Measurements from ENCODE around the gene SRXN1. TPM values are rescaled to one million over a fixed set of nuclear protein-coding genes. Genes with fewer than 3 reads are reported as not detected.
"Not testable (repeated sequence)": the region's sequence is repeated elsewhere in the genome, so short reads cannot be mapped to it uniquely, and the experiment has no call there.

Gene SRXN1
- total RNA-seq, 2 experiments from 2014 or later, result 12.6 to 13.5 TPM

DNA sequence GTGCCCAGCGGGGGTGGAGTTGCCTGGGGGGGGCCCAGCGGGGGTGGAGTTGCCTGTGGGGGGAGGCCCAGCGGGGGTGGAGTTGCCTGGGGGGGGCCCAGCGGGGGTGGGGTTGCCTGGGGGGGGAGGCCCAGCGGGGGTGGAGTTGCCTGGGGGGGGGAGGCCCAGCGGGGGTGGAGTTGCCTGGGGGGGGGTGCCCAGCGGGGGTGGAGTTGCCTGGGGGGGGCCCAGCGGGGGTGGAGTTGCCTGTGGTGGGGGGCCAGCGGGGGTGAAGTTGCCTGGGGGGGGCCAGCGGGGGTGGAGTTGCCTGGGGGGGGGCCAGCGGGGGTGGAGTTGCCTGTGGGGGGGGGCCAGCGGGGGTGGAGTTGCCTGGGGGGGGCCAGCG lies 11.0 kb downstream of the SRXN1 start:
- CTCF ChIA-PET; DNase-seq; H3K36me3 Mint-ChIP-seq (ENCODE audit: low read depth); POLR2A ChIA-PET; H3K9me3 Mint-ChIP-seq (ENCODE audit: low read depth); H3K4me3 Mint-ChIP-seq; H3K27ac Mint-ChIP-seq; ATAC-seq; intact Hi-C loops (cut with DNase I, micrococcal nuclease): not testable (repeated sequence)
- H3K4me1 Mint-ChIP-seq, result peaks cover 10% of the 10 kb centered on the region
- H3K27me3 Mint-ChIP-seq, result peaks cover 13% of the 10 kb centered on the region

DNA sequence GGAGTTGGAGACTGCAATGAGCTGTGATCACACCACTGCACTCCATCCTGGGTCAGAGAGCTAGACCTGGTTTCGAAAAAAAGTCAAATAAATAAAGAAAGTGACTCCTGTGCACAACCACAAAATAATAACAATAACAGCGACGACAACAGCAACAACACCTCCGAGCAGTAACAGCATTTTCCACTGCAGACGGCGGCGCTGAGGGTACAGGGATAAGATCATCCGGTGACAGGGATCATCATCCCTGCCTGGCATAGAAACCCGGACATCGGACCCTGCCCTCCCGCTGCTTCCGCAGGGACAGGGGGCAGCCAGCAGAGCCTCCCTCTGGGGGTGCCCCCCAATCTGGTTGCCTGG lies 11.5 kb downstream of the SRXN1 start:
- no peaks in the 10 kb centered on the region for H3K36me3 Mint-ChIP-seq (ENCODE audit: low read depth)
- ATAC-seq (no peak), DNase-seq (no peak)
- peaks cover 10% of the 10 kb centered on the region for H3K4me1 Mint-ChIP-seq
- H3K4me3 Mint-ChIP-seq, result no peak overlapping the region
- ChIA-PET POLR2A (no interaction called here), CTCF (interaction anchor here (1.0 kb wide), 2 partner anchors 15 to 455 kb away, joined by 3 to 4 read pairs; no protein-coding TSS in a partner anchor)
- intact Hi-C loops (cut with DNase I, micrococcal nuclease), result no loop called here
- no peaks in the 10 kb centered on the region for H3K9me3 Mint-ChIP-seq (ENCODE audit: low read depth)
- H3K27ac Mint-ChIP-seq, result no peak overlapping the region
- H3K27me3 Mint-ChIP-seq, result peaks cover 13% of the 10 kb centered on the region

DNA sequence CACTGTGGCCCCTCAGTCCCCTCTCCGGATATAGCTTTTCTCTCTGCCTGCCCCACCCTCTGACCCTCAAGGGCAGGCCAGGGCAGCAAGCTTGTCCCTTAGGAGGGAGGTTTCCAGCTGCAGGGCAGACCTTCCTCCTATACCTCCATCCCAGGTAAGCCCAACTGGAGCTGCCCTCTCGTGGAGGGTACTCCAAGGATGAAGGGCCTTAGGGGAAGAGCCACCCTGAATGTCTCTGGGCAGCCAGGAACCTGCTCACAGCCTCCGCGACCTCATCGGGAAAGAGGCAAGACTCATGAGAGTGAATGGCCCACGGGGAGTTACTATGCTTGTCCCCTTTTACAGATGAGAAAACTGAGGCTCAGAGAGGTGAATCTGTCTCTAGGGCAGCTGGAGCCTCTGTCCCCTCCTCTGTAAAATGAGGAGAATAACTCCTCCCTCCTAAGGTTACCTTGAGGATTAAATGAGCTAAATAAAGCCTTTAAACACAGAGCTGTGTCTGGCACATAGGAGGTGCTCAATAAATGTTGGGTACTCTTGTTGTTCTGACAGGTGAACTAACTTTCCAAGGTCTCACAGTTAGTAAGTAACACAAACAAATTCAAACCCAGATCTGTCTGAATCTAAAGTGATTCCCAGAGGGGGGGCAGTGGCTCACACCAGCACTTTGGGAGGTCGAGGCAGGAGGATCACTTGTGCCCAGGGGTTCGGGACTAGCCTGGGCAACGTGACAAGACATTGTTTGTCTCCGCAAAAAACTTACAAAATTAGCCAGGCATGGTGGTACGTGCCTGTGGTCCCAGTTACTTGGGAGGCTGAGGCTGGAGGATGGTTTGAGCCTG lies 12.1 kb downstream of the SRXN1 start:
- Mint-ChIP-seq H3K9me3 (ENCODE audit: low read depth) (no peaks in the 10 kb centered on the region), H3K27ac (peak overlapping the region; percentile 25), H3K4me3 (no peak overlapping the region), H3K4me1 (peaks cover 10% of the 10 kb centered on the region), H3K36me3 (ENCODE audit: low read depth) (no peaks in the 10 kb centered on the region), H3K27me3 (peaks cover 13% of the 10 kb centered on the region)
- ChIA-PET POLR2A (no interaction called here), CTCF (interaction anchor here (0.7 to 1.0 kb wide), 3 partner anchors 16 to 455 kb away, joined by 3 to 4 read pairs (median 3); no protein-coding TSS in a partner anchor)
- DNase-seq, result no peak
- no peak for ATAC-seq
- intact Hi-C loops (cut with DNase I, micrococcal nuclease), result no loop called here

DNA sequence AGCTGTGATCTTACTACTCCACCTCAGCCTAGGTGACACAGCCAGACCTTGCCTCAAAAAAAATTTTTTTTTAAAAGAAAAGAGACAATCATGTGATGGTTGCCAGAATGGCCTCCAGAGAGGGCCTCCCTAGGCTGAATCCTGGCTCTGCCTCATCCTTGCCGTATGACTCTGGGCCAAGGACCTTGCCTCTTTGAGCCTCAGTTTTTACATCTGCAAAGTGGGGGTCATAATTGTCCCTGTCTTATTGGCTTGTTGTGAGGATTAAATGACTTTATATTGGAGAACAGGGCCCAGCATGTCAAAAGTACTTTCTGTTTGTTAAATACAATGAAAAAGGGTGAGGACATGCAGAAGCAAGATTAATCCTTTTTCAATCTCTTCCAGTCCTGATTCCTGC lies 14.4 kb downstream of the SRXN1 start:
- POLR2A ChIA-PET, result no interaction called here
- DNase-seq (no peak), ATAC-seq (no peak)
- Mint-ChIP-seq H3K27ac (no peak overlapping the region), H3K9me3 (ENCODE audit: low read depth) (no peaks in the 10 kb centered on the region), H3K4me3 (no peak overlapping the region), H3K4me1 (peaks cover 7% of the 10 kb centered on the region), H3K36me3 (ENCODE audit: low read depth) (no peaks in the 10 kb centered on the region), H3K27me3 (peaks cover 14% of the 10 kb centered on the region)
- intact Hi-C loops (cut with DNase I, micrococcal nuclease), result no loop called here
- CTCF ChIA-PET, result no interaction called here

DNA sequence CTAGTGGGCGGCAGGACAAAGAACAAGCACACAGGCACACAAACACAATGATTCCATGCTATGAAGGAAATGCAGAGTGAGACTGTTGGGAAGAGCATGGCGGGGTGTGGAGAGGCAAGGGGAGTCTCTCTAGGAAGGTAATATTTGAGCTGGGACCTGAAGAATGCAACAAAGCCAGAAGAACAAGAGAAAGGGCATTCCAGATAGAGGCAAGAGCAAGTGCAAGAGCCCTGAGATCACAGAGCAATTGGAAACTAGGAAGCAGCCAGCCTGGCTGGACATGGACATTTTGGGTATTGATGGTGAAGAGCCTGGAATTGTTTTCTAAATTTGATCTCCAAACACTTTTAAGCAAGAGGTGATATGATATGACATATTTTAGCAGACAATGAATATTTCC lies 15.4 kb downstream of the SRXN1 start:
- ChIA-PET CTCF (no interaction called here), POLR2A (no interaction called here)
- DNase-seq, result no peak
- intact Hi-C loops (cut with DNase I, micrococcal nuclease), result no loop called here
- H3K4me3 Mint-ChIP-seq, result no peak overlapping the region
- H3K9me3 Mint-ChIP-seq (ENCODE audit: low read depth), result no peaks in the 10 kb centered on the region
- ATAC-seq, result no peak
- no peak overlapping the region for H3K27ac Mint-ChIP-seq
- H3K36me3 Mint-ChIP-seq (ENCODE audit: low read depth), result no peaks in the 10 kb centered on the region
- peaks cover 10% of the 10 kb centered on the region for H3K27me3 Mint-ChIP-seq
- H3K4me1 Mint-ChIP-seq, result peaks cover 5% of the 10 kb centered on the region

DNA sequence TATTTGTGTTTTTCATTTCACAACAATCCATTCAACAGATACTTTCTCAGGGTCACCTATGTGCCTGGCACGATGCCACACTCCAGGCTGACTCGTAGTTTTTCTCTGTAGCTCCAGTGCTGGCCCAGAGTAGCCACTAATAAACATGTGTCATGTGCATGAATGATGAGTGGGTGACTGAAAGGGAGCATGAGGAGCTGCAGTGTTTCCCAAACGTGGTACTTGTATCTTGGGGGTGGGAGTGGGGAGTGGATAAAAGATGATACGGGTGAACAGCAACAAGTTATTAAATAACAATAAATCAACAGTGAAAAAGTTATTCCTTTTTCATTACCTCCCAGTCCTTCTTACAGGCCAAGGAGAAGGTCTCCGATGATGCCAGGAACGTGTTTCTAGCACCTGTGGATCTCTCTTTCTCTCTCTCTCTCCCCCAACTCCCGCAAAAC lies 17.1 kb downstream of the SRXN1 start:
- Mint-ChIP-seq H3K4me1 (no peaks in the 10 kb centered on the region), H3K27me3 (peaks cover 9% of the 10 kb centered on the region), H3K9me3 (ENCODE audit: low read depth) (no peaks in the 10 kb centered on the region), H3K27ac (no peak overlapping the region), H3K4me3 (no peak overlapping the region), H3K36me3 (ENCODE audit: low read depth) (no peaks in the 10 kb centered on the region)
- ATAC-seq (no peak), DNase-seq (no peak)
- CTCF ChIA-PET, result interaction anchor here (0.6 to 1.2 kb wide), 2 partner anchors 10 to 52 kb away, joined by 4 to 9 read pairs; no protein-coding TSS in a partner anchor
- intact Hi-C loops (cut with DNase I, micrococcal nuclease), result no loop called here
- POLR2A ChIA-PET, result no interaction called here

DNA sequence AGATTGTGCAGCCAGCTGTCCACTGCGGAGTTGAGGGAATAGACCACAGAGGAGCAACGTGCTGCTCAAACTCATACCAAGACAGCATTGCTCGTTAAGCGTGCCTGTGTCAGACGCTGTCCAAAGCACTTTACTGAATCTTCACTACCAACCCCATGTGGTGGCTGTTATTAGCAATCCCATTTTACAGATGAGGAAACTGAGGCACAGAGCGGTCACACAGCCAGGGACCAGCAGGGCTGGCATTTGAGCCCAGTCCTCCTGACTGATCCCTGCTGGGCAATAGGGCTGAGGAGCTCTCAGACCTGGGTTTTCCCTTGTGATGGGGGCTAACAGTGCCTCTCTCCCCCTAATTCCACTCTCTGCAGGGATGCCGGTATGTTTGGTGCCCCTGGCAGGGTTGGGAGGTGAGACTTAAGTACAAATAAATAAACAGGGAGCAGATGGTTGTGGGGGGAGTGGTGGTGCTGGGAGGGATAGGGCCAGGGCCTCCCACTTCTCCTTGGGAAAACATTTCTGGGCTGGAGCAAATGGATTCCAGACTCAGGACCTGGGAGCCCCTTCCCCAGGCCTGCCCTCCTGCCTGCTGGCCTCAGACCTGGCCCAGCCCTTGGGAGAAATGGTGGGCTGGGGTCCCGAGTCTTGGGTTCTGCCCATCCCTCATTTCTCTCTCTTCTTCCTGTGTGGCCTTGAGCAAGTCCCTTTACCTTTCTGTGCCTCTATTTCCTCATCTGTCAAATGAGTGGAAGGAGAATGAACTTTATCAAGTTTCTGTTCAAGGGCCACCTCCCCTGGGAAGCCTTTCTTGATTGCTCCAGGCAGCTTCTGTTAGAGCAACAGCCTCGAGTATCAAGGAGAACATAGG lies 17.7 kb downstream of the SRXN1 start:
- H3K9me3 Mint-ChIP-seq (ENCODE audit: low read depth), result no peaks in the 10 kb centered on the region
- intact Hi-C loops (cut with DNase I, micrococcal nuclease), result no loop called here
- no peak overlapping the region for H3K4me3 Mint-ChIP-seq
- no peaks in the 10 kb centered on the region for H3K36me3 Mint-ChIP-seq (ENCODE audit: low read depth)
- no peak for ATAC-seq
- CTCF ChIA-PET, result interaction anchor here (0.6 to 1.2 kb wide), 2 partner anchors 11 to 51 kb away, joined by 4 to 9 read pairs; no protein-coding TSS in a partner anchor
- H3K27me3 Mint-ChIP-seq, result peaks cover 9% of the 10 kb centered on the region
- POLR2A ChIA-PET, result no interaction called here
- no peak overlapping the region for H3K27ac Mint-ChIP-seq
- no peaks in the 10 kb centered on the region for H3K4me1 Mint-ChIP-seq
- no peak for DNase-seq

DNA sequence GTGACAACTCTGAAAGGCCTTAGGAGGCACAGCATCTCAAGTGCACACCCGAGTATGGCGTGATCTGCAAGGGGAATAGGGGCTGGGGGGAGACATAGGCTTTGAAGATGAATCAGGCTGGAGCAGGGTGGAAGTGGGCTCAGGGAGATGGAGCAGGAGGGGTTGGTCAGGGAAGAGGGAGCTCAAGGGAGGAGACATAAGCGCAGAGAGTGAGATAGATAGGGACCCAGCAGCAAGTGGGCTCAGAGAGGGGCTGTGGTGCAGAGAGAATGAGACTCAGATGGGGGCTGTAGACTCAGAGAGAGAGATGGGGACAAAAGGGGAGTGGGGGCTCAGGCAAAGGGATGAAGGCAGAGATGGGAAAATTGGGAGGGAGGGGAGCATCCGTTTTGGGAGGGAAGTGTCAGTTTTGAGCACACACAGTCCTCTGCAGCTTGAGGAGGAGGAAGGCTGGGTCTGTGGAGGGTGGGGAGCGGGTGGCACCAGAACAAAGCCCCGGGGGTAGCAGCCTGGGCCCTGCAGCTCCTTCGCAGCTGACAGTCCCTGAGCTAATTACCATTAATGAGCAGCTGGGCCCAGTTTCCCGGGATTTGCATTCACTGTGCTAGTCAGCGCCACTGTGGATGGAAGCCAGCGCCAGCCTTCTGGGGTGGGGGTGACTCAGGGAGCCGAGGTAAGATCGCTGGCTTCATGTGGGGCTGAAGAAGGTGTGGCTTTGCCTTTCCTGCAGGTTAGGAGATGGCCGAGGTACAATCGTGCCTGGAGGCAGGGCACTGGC lies 18.7 kb downstream of the SRXN1 start:
- ChIA-PET CTCF (no interaction called here), POLR2A (no interaction called here)
- intact Hi-C loops (cut with DNase I, micrococcal nuclease), result no loop called here
- ATAC-seq, result no peak
- DNase-seq, result no peak
- Mint-ChIP-seq H3K36me3 (ENCODE audit: low read depth) (no peaks in the 10 kb centered on the region), H3K4me3 (no peak overlapping the region), H3K27ac (no peak overlapping the region), H3K4me1 (no peaks in the 10 kb centered on the region), H3K27me3 (peaks cover 9% of the 10 kb centered on the region), H3K9me3 (ENCODE audit: low read depth) (no peaks in the 10 kb centered on the region)

DNA sequence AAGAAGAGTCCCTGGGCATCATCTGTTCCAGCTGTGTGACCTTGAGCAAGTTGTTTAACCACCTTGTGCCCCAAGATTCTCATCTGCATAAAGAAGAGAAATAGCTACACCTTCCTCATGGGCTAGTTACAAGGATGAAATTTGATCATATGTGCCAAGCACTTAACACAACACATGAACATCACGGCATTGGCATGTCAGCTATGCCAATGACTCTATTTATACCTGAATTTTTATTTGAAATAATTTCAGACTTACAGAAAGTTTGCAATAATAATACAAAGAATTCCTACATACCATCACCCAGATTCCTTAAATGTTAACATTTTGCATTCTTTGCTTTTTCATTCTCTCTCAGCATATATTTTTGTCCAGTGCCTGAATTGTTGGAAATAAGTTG lies 21.9 kb downstream of the SRXN1 start:
- Mint-ChIP-seq H3K36me3 (ENCODE audit: low read depth) (no peaks in the 10 kb centered on the region), H3K9me3 (ENCODE audit: low read depth) (no peaks in the 10 kb centered on the region), H3K4me3 (no peak overlapping the region), H3K4me1 (no peaks in the 10 kb centered on the region), H3K27ac (no peak overlapping the region), H3K27me3 (peaks cover 5% of the 10 kb centered on the region)
- DNase-seq (no peak), ATAC-seq (no peak)
- intact Hi-C loops (cut with DNase I, micrococcal nuclease), result no loop called here
- CTCF ChIA-PET, result interaction anchor here (1.9 kb wide), 1 partner anchor 14 kb away, joined by 15 read pairs; no protein-coding TSS in a partner anchor
- POLR2A ChIA-PET, result no interaction called here

DNA sequence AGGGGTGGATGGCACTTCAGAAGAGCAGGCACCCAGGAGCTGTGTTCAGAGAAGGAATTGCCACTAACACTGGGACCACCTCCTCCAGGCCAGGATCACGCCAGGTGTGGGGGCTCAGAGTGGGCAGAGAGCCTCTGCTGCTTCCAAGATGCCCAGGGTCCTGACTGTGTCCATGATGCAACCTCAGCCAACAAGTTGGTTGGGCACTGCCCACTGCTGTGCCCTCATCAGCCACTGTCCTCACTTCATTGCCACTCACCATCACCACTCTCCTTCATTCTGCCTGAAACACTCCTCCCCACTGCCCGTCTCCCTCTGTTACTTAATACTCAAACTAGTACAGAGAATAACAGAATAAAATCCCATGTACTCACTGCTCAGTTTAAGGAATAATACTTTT lies 26.4 kb downstream of the SRXN1 start:
- Mint-ChIP-seq H3K9me3 (ENCODE audit: low read depth) (peaks cover 2% of the 10 kb centered on the region), H3K27me3 (peaks cover 11% of the 10 kb centered on the region), H3K4me1 (no peaks in the 10 kb centered on the region), H3K36me3 (ENCODE audit: low read depth) (no peaks in the 10 kb centered on the region), H3K27ac (no peak overlapping the region), H3K4me3 (no peak overlapping the region)
- no peak for ATAC-seq
- POLR2A ChIA-PET, result no interaction called here
- no peak for DNase-seq
- CTCF ChIA-PET, result no interaction called here
- intact Hi-C loops (cut with DNase I, micrococcal nuclease), result no loop called here

DNA sequence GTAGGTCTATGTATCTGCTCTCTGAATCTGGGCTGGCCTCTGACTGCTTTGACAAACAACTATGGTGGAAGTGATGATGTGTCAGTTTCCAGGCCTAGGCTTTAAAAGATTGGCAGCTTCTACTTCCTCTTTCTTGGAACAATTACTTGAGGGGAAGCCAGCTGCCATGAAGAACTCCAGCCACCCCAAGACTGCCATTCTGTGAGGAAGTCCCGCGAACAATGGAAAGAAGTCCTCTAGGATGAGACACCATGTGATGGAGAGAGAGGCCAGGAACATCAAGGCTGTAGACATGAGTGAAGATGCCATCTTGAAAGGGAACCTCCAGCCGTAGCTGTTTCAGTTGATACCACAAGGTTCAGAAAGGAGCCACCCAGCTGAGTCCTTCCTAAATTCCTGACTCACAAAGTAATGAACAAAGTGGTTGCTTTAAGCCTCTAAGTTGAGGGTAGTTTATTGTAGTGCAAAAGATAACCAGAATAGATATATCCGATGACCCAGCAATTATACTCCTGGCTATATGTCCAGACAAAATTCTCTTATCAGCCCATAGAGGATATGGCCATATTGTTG lies 27.6 kb downstream of the SRXN1 start:
- H3K4me1 Mint-ChIP-seq, result no peaks in the 10 kb centered on the region
- H3K4me3 Mint-ChIP-seq, result no peak overlapping the region
- intact Hi-C loops (cut with DNase I, micrococcal nuclease), result no loop called here
- ChIA-PET CTCF (interaction anchor here (1.2 to 1.3 kb wide), 2 partner anchors 20 to 49 kb away, joined by 3 read pairs; no protein-coding TSS in a partner anchor), POLR2A (no interaction called here)
- ATAC-seq (no peak), DNase-seq (no peak)
- no peak overlapping the region for H3K27ac Mint-ChIP-seq
- H3K36me3 Mint-ChIP-seq (ENCODE audit: low read depth), result no peaks in the 10 kb centered on the region
- peaks cover 2% of the 10 kb centered on the region for H3K9me3 Mint-ChIP-seq (ENCODE audit: low read depth)
- H3K27me3 Mint-ChIP-seq, result peaks cover 19% of the 10 kb centered on the region

Measured in activated CD4-positive, alpha-beta T cell treated with anti-CD3 and anti-CD28 coated beads for 36 hours (primary cell).